Left lobe of liver (tissue), 2 donors: Measurements from ENCODE around the gene ESAM. TPM values are rescaled to one million over a fixed set of nuclear protein-coding genes. Genes with fewer than 3 reads are reported as not detected.
A peak's percentile ranks its signal among the peaks of the same experiment; 100 is the strongest.

Experiments used
- ATAC-seq: fragments of 200-7000 bp; cut with Tn5 transposase; one replicate; pipeline ENCODE4 v1.9.1; 2020; ENCODE audit warnings: mild to moderate bottlenecking, moderate library complexity
- DNase-seq: peaks from one replicate; pipeline ENCODE4 v3.0.0-alpha.2; 2020; ENCODE audit warnings: low spot score
- total RNA-seq: library from RNA; stranded (reverse); gene quantifications from one replicate; pipeline ENCODE4 v1.2.1, GENCODE V29; 2021
- donor health status: DM: no; HTN: no; CAD: no; lungs with moderate emphysema.
- donor health status: DM: no; HTN: yes; CAD: no.

The ESAM gene
- total RNA-seq, 1 donor from 2014 or later = 10.5 TPM

GRCh38 chr11:124737638-124738305, 24.3 kb downstream of the ESAM start:
- DNase-seq (no peak), ATAC-seq (no peak)

- ATAC-seq (no peak), DNase-seq (no peak)
Observed at GRCh38 chr11:124736736-124737135, 25.4 kb downstream of the ESAM start.

GRCh38 chr11:124732230-124732629, 29.9 kb downstream of the ESAM start:
- DNase-seq = no peak
- ATAC-seq = peak; percentile 47

- no peak for DNase-seq
- ATAC-seq = no peak
Observed at GRCh38 chr11:124729571-124729970, 32.5 kb downstream of the ESAM start.

- DNase-seq (no peak), ATAC-seq (no peak)
Observed at GRCh38 chr11:124728134-124728533, 34.0 kb downstream of the ESAM start.

GRCh38 chr11:124727474-124727873, 34.6 kb downstream of the ESAM start:
- DNase-seq (no peak), ATAC-seq (no peak)

- no peak for DNase-seq
- ATAC-seq = peak; percentile 10
Observed at GRCh38 chr11:124725719-124726105, 36.4 kb downstream of the ESAM start.

- DNase-seq = no peak
- ATAC-seq = peak; percentile 87
Observed at GRCh38 chr11:124724979-124725718, 36.9 kb downstream of the ESAM start.

GRCh38 chr11:124722176-124722575, 39.9 kb downstream of the ESAM start:
- ATAC-seq (no peak), DNase-seq (no peak)

- ATAC-seq = no peak
- no peak for DNase-seq
Observed at GRCh38 chr11:124719534-124719933, 42.6 kb downstream of the ESAM start.

- ATAC-seq (no peak), DNase-seq (no peak)
Observed at GRCh38 chr11:124718801-124719200, 43.3 kb downstream of the ESAM start.

- ATAC-seq (peak; percentile 61), DNase-seq (no peak)
Observed at GRCh38 chr11:124717786-124718651, 44.1 kb downstream of the ESAM start.

GRCh38 chr11:124717421-124717785, 44.7 kb downstream of the ESAM start:
- DNase-seq (no peak), ATAC-seq (peak; percentile 54)

GRCh38 chr11:124716591-124716990, 45.5 kb downstream of the ESAM start:
- no peak for DNase-seq
- ATAC-seq = no peak

- ATAC-seq = no peak
Observed at GRCh38 chr11:124712392-124712791, 49.7 kb downstream of the ESAM start.

GRCh38 chr11:124707829-124708228, 54.3 kb downstream of the ESAM start:
- ATAC-seq = no peak
- no peak for DNase-seq

More at GRCh38 chr11:124712392-124712791, 49.7 kb downstream of the ESAM start:
- no peak for DNase-seq

Other genes with a start within 250 kb of the ESAM start
- not detected for gene OR8B12, start 218.6 kb downstream of the ESAM start, total RNA-seq
- not detected for gene OR8A1, start 192.3 kb downstream of the ESAM start, total RNA-seq
- gene PANX3, start 150.9 kb downstream of the ESAM start, total RNA-seq = not detected
- 23.3 TPM for gene TBRG1, start 139.4 kb downstream of the ESAM start, total RNA-seq
- gene SIAE, start 88.6 kb downstream of the ESAM start, total RNA-seq = 34.4 TPM
- gene SPA17, start 88.4 kb downstream of the ESAM start, total RNA-seq = 0.86 TPM
- gene NRGN, start 22.3 kb downstream of the ESAM start, total RNA-seq = 1.4 TPM
- gene VSIG2, start 10.0 kb downstream of the ESAM start, total RNA-seq = 1.3 TPM
- gene MSANTD2, start 38.1 kb upstream of the ESAM start, total RNA-seq = 4.9 TPM
- 1.5 TPM for gene ROBO3, start 103.1 kb upstream of the ESAM start, total RNA-seq
- gene ROBO4, start 135.6 kb upstream of the ESAM start, total RNA-seq = 6.3 TPM
- gene HEPN1, start 157.0 kb upstream of the ESAM start, total RNA-seq = not detected
- 27.2 TPM for gene HEPACAM, start 173.8 kb upstream of the ESAM start, total RNA-seq
- gene CCDC15, start 191.9 kb upstream of the ESAM start, total RNA-seq = 0.48 TPM